ENCODE results near the gene TMEM131. TPM values are rescaled to one million over a fixed set of nuclear protein-coding genes. Genes with fewer than 3 reads are reported as not detected.

Gene TMEM131
- total RNA-seq, 1 donor from 2014 or later = 28.9 TPM

DNA sequence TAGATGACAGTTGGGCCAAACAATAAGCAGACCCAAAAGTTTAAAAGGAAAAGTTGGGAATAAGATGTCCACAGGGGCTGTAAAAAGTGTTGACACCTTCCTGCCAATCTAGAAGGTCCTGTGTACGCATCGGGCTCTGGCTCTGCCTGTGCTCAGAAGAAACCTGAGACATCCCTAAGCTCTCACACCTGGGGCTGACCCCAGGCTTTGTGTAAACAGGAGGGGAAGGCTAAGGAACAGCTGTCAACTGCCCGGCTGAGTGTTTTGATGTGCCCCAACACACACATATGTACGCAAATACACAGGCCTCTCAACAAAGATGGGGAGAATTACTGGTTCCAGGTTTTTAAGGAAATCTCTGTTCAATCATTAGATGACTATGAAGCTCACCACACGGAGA, 59.5 kb downstream of the TMEM131 start:
- Histone ChIP-seq H3K4me3 (no peak overlapping the region), H3K27ac (replicated peaks) (no peak overlapping the region), H3K27me3 (ENCODE audit: low read depth) (no peaks in the 10 kb centered on the region), H3K4me1 (peaks cover 57% of the 10 kb centered on the region), H3K9me3 (replicated peaks) (peaks cover 5% of the 10 kb centered on the region), H3K36me3 (no peaks in the 10 kb centered on the region)
- no peak for DNase-seq
- TF ChIP-seq, protein P1, sequence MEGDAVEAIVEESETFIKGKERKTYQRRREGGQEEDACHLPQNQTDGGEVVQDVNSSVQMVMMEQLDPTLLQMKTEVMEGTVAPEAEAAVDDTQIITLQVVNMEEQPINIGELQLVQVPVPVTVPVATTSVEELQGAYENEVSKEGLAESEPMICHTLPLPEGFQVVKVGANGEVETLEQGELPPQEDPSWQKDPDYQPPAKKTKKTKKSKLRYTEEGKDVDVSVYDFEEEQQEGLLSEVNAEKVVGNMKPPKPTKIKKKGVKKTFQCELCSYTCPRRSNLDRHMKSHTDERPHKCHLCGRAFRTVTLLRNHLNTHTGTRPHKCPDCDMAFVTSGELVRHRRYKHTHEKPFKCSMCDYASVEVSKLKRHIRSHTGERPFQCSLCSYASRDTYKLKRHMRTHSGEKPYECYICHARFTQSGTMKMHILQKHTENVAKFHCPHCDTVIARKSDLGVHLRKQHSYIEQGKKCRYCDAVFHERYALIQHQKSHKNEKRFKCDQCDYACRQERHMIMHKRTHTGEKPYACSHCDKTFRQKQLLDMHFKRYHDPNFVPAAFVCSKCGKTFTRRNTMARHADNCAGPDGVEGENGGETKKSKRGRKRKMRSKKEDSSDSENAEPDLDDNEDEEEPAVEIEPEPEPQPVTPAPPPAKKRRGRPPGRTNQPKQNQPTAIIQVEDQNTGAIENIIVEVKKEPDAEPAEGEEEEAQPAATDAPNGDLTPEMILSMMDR (IDR thresholded peaks at IDR 0.05; ENCODE audit: borderline replicate concordance) = no peak
- intact Hi-C loops (cut with micrococcal nuclease) = no loop called here

DNA sequence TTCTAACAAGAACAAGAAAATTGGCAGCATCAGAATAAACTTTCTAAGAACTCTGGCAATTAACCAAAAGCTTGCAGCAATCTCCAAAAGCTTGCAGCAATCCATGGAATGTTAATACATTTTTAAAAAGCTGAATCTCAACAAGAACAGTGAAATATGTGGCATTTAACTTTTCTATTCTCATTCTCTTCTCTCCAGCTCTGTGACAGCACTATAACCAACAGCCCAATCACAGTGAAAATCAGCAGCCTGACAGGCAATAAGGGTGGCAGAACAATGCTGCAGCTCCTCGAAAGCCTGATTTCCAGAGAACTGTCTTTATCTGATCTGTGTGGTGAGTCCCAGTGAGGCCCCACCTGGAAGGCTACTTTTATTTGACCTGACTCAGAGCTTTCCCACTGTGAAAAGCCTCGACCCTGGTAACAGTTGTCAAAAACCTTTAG, 60.0 kb downstream of the TMEM131 start:
- peaks cover 62% of the 10 kb centered on the region for H3K4me1 ChIP-seq
- DNase-seq = no peak
- no peak overlapping the region for H3K27ac ChIP-seq (replicated peaks)
- intact Hi-C loops (cut with micrococcal nuclease) = no loop called here
- H3K9me3 ChIP-seq (replicated peaks) = peaks cover 4% of the 10 kb centered on the region
- H3K36me3 ChIP-seq = no peaks in the 10 kb centered on the region
- TF ChIP-seq, protein P1 (IDR thresholded peaks at IDR 0.05; ENCODE audit: borderline replicate concordance) = no peak
- no peak overlapping the region for H3K4me3 ChIP-seq
- no peaks in the 10 kb centered on the region for H3K27me3 ChIP-seq (ENCODE audit: low read depth)

DNA sequence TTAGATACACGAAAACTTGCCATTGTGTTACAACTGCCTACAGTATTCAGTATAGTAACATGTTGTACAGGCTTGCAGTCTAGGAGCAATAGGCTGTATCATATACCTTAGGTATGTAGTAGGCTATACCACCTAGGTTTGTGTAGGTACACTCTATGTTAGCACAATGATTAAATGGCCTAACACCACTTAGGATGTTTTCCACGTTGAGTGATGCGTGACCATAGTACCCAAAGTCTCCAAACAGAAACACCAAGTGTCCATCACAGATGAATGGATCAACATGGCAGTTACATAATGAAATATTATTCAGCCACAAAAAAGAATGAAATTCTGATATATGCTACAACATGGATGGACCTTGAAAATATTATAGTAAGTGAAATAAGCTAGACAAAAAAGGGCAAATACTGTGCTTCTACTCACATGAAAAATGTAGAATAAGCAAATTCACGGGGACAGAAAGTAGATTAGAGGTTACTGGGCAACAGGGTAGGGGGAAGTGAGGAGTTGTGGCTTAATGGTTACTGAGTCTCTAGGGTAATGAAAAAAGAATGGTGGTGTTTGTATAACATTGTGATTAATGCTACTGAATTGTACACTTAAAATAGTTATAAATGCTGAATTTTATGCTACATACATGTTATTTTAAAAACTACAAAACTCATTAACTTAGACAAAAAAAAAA, 62.6 kb downstream of the TMEM131 start:
- DNase-seq = no peak
- Histone ChIP-seq H3K9me3 (replicated peaks) (no peaks in the 10 kb centered on the region), H3K27me3 (ENCODE audit: low read depth) (no peaks in the 10 kb centered on the region), H3K36me3 (no peaks in the 10 kb centered on the region), H3K4me3 (no peak overlapping the region), H3K4me1 (peaks cover 84% of the 10 kb centered on the region), H3K27ac (replicated peaks) (no peak overlapping the region)
- intact Hi-C loops (cut with micrococcal nuclease) = no loop called here
- TF ChIP-seq, protein P1 (IDR thresholded peaks at IDR 0.05; ENCODE audit: borderline replicate concordance) = no peak

DNA sequence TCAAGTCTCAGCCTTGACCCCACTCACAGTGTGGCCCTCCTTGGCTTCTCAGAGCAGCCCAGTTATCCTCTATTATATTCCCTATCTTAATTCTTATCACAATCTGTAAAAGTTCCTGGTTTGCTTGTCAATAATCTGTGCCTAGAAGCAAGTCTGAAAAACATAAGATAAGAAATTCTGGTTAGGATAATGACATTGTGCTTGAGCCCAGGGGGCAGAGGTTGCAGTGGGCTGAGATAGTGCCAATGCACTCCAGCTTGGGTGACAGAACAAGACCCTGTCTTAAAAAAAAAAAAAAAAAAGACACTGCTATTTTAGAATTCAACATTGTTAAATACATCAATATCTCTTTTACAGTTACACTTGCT, 63.9 kb downstream of the TMEM131 start:
- TF ChIP-seq, protein P1 (IDR thresholded peaks at IDR 0.05; ENCODE audit: borderline replicate concordance) = no peak
- DNase-seq = no peak
- intact Hi-C loops (cut with micrococcal nuclease) = no loop called here
- no peaks in the 10 kb centered on the region for H3K9me3 ChIP-seq (replicated peaks)
- peaks cover 74% of the 10 kb centered on the region for H3K4me1 ChIP-seq
- no peak overlapping the region for H3K27ac ChIP-seq (replicated peaks)
- no peaks in the 10 kb centered on the region for H3K27me3 ChIP-seq (ENCODE audit: low read depth)
- H3K4me3 ChIP-seq = no peak overlapping the region
- no peaks in the 10 kb centered on the region for H3K36me3 ChIP-seq

DNA sequence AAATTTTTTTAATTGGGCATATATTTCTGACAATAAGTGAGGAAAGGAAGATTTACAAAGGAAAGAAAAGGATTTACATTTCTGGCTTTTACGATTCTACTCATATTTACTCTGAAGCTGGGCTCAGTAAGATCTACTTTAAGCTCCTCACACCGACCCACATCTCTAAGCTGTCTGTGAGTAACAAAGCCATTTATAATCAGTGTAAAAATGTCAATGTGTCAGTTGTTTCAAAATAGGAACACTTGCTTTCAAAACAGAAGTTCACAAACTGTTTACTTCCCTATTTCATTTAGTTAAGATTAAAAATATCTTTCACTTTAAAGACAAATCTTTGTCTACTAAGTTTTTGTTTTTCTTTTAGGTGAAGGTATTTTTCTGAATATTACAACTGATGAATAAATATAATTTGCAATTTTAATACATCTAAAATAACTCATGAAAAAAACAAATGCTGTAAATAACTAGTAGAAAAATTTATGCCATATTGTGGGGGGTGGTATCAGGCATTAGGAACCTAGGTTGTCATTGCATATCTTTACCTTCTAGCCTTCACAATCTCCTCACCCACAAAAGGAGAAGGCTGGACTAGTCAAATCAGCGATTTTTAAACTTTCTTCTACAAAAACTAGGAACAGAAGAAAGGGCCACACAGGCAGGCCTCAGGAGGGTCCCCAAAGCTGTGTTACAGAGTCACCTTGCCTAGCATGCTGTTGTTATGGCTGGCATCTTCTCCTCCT, 64.5 kb downstream of the TMEM131 start:
- intact Hi-C loops (cut with micrococcal nuclease) = no loop called here
- Histone ChIP-seq H3K9me3 (replicated peaks) (no peaks in the 10 kb centered on the region), H3K4me3 (no peak overlapping the region), H3K36me3 (no peaks in the 10 kb centered on the region), H3K27me3 (ENCODE audit: low read depth) (no peaks in the 10 kb centered on the region), H3K4me1 (peaks cover 73% of the 10 kb centered on the region), H3K27ac (replicated peaks) (no peak overlapping the region)
- TF ChIP-seq, protein P1 (IDR thresholded peaks at IDR 0.05; ENCODE audit: borderline replicate concordance) = no peak
- DNase-seq = no peak

All from left ventricle myocardium inferior (tissue), 1 donor.